SH-SY5Y (cell line): ENCODE results near the gene NCOA3.

Experiments used
- GATA2 ChIP-seq: IDR thresholded peaks from 2 replicates; pipeline ENCODE4 v1.6.1; 2011; ENCODE audit warnings: mild to moderate bottlenecking, low read depth, low read length
- GATA3 ChIP-seq: IDR thresholded peaks from 2 replicates; pipeline ENCODE4 v1.6.1; 2011; ENCODE audit warnings: low read depth, mild to moderate bottlenecking, low read length, moderate library complexity

Gene NCOA3

GRCh38 chr20:47466213-47466612 lies 35.5 kb upstream of the NCOA3 start:
- TF ChIP-seq GATA2 (no peak), GATA3 (no peak)

GRCh38 chr20:47466704-47467459 lies 34.8 kb upstream of the NCOA3 start:
- TF ChIP-seq GATA3 (no peak), GATA2 (no peak)

GRCh38 chr20:47468290-47469050 lies 33.2 kb upstream of the NCOA3 start:
- TF ChIP-seq GATA2, result no peak
- no peak for TF ChIP-seq GATA3

- TF ChIP-seq GATA2, result no peak
- TF ChIP-seq GATA3, result no peak
Measured at GRCh38 chr20:47475419-47476044, 26.2 kb upstream of the NCOA3 start.

- no peak for TF ChIP-seq GATA2
- TF ChIP-seq GATA3, result no peak
Measured at GRCh38 chr20:47476452-47476851, 25.2 kb upstream of the NCOA3 start.

GRCh38 chr20:47479093-47479492 lies 22.6 kb upstream of the NCOA3 start:
- no peak for TF ChIP-seq GATA3
- no peak for TF ChIP-seq GATA2

- no peak for TF ChIP-seq GATA3
Measured at GRCh38 chr20:47479506-47479905, 22.2 kb upstream of the NCOA3 start.

GRCh38 chr20:47480239-47480638 lies 21.4 kb upstream of the NCOA3 start:
- TF ChIP-seq GATA2, result no peak
- no peak for TF ChIP-seq GATA3

- no peak for TF ChIP-seq GATA3
- TF ChIP-seq GATA2, result no peak
Measured at GRCh38 chr20:47480705-47481104, 21.0 kb upstream of the NCOA3 start.

GRCh38 chr20:47481330-47482216 lies 20.1 kb upstream of the NCOA3 start:
- TF ChIP-seq GATA2, result no peak
- no peak for TF ChIP-seq GATA3

GRCh38 chr20:47482705-47483104 lies 19.0 kb upstream of the NCOA3 start:
- TF ChIP-seq GATA3, result no peak
- TF ChIP-seq GATA2, result no peak

GRCh38 chr20:47484303-47484702 lies 17.4 kb upstream of the NCOA3 start:
- TF ChIP-seq GATA2 (no peak), GATA3 (no peak)

GRCh38 chr20:47487175-47487917 lies 14.3 kb upstream of the NCOA3 start:
- TF ChIP-seq GATA3 (no peak), GATA2 (no peak)

- no peak for TF ChIP-seq GATA2
- TF ChIP-seq GATA3, result no peak
Measured at GRCh38 chr20:47489448-47489872, 12.2 kb upstream of the NCOA3 start.

- TF ChIP-seq GATA3, result no peak
- no peak for TF ChIP-seq GATA2
Measured at GRCh38 chr20:47490795-47491194, 10.9 kb upstream of the NCOA3 start.
